ENCODE data around the gene LTBR.

DNA sequence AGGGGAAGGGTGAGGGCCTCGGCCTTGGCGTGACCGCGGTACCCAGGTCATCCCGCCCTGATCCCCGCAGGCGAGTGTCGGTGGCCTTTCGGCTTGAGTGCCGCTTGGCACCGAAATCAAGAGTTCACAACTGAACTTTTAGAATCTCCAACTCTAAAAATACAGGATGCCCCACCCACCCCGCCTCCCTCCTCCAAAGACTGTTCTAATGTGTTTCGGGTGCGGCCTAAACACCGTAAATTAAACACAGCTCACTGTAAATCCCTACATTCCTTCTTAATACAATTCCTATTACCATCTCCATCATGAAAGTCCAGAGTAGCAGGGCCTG lies 20.0 kb upstream of the LTBR start:
- TF ChIP-seq CTCF (IDR thresholded peaks at IDR 0.05 in 4 of 5, conservative IDR thresholded peaks at IDR 0.05 in 1 of 5), result no peak
- no peak for TF ChIP-seq POLR2A (IDR thresholded peaks at IDR 0.05)

Data from gastrocnemius medialis (tissue), 4 donors.